Stomach (tissue), 9 donors: ENCODE data around the gene LDLRAD3. TPM values are rescaled to one million over a fixed set of nuclear protein-coding genes. Genes with fewer than 3 reads are reported as not detected.

Experiments
- DNase-seq, 2 donors: peaks; one replicate each; pipeline versions ENCODE4 v3.0.0 to v3.0.0-alpha.2; 2013 to 2019
- H3K27ac ChIP-seq, 5 donors: fragments of 200-600 bp in 4 of 5; sonication (generic) in 4 of 5; one replicate each; pipeline ENCODE4 v1.5.1; 2013 to 2019; ENCODE audit warnings: mild to moderate bottlenecking in 1 of 5, moderate library complexity in 1 of 5
- H3K27me3 ChIP-seq, 3 donors: fragments of 200-600 bp; sonication (generic); one replicate each; pipeline ENCODE4 v1.5.1; 2017 to 2019; ENCODE audit warnings: mixed run types in 1 of 3
- H3K36me3 ChIP-seq, 4 donors: fragments of 200-600 bp; sonication (generic); 1 replicate in 3 of 4; 2 replicates in 1 of 4; pipeline ENCODE4 v1.5.1; 2016 to 2019
- H3K4me1 ChIP-seq, 4 donors: fragments of 200-600 bp; sonication (generic); one replicate each; pipeline ENCODE4 v1.5.1; 2016 to 2019
- H3K4me3 ChIP-seq, 4 donors: fragments of 200-600 bp; sonication (generic) in 3 of 4; one replicate each; pipeline ENCODE4 v1.5.1; 2016 to 2019; ENCODE audit warnings: mild to moderate bottlenecking in 1 of 4
- H3K9me3 ChIP-seq, 4 donors: fragments of 200-600 bp; sonication (generic); one replicate each; pipeline ENCODE4 v1.5.1; 2016 to 2019
- CTCF ChIP-seq, 7 experiments: fragments of 450-650 bp in 4 of 7; fragments of 200-600 bp in 3 of 7; sonication (generic) in 3 of 7; IDR thresholded peaks; one replicate each; pipeline ENCODE4 v1.5.1; 2016 to 2019; ENCODE audit warnings: antibody characterized with exemption in 7 of 7, control low read depth in 2 of 7, mild to moderate bottlenecking in 1 of 7
- EP300 ChIP-seq: sonication (generic); formaldehyde crosslinking; IDR thresholded peaks from one replicate; pipeline ENCODE4 v1.6.1; 2017; ENCODE audit warnings: antibody characterized with exemption
- POLR2A ChIP-seq, 4 donors: fragments of 450-650 bp; IDR thresholded peaks; one replicate each; pipeline ENCODE4 v1.6.1; 2016; ENCODE audit warnings: antibody characterized with exemption in 4 of 4, control low read depth in 2 of 4, mild to moderate bottlenecking in 1 of 4, moderate library complexity in 1 of 4
- POLR2AphosphoS5 ChIP-seq, 3 donors: sonication (generic); formaldehyde crosslinking; IDR thresholded peaks; one replicate each; pipeline ENCODE4 v1.6.1; 2016; ENCODE audit warnings: antibody characterized with exemption in 3 of 3
- WGBS, 5 donors: extraction: QIAGEN DNeasy Blood & Tissue Kit in 3 of 5; methylation state at CpG; one replicate each; pipeline versions ENCODE4 v1.1.5 to v1.1.7; 2013 to 2018; 5-methylcytosine and 5-hydroxymethylcytosine counted together
- intact Hi-C: fragments of 100-400 bp; cut with DNase I; formaldehyde crosslinking; loops from one replicate; pipeline ENCODE4 v1.15.1; 2023; ENCODE audit warnings: low total_unique reads
- polyA plus RNA-seq, 3 donors: library from polyadenylated mRNA; stranded (reverse); fragments of 200-250 nt; gene quantifications; one replicate each; pipeline ENCODE4 v1.2.3, GENCODE V29; 2013
- total RNA-seq, 5 donors: library from RNA; depleted of rRNA; stranded (reverse); fragments of >200 nt; gene quantifications; one replicate each; pipeline versions ENCODE4 v1.1.0 to v1.2.3, GENCODE V29; 2014 to 2016
- donor health status: healthy with polysubstance abuse.
- donor health status: Bipolar disorder and iron deficiency.
- donor health status: healthy.

LDLRAD3 gene
- total and polyA plus RNA-seq, 8 donors = 2.0 to 22.8 (median 7.9) TPM

- Histone ChIP-seq H3K4me3 (no peak overlapping the region), H3K27ac (no peak overlapping the region), H3K9me3 (peaks cover 0 to 9% (median 0%) of the 10 kb centered on the region in 4 donors), H3K27me3 (no peaks in the 10 kb centered on the region), H3K36me3 (no peaks in the 10 kb centered on the region), H3K4me1 (peaks cover 0 to 28% (median 8%) of the 10 kb centered on the region in 4 donors)
- no peak for TF ChIP-seq EP300
- DNase-seq = no peak
- 75 to 85% (median 82%) methylated on average over 8 of the region's 8 CpGs for WGBS, 5 donors
- intact Hi-C loops = no loop called here
Observed at GRCh38 chr11:36007127-36007655, 63.3 kb downstream of the LDLRAD3 start.

- Histone ChIP-seq H3K9me3 (peaks cover 0 to 9% (median 0%) of the 10 kb centered on the region in 4 donors), H3K27ac (peak overlapping the region in 1 of 5 donors; percentile 48), H3K27me3 (no peaks in the 10 kb centered on the region), H3K4me1 (peaks cover 0 to 29% (median 8%) of the 10 kb centered on the region in 4 donors), H3K4me3 (no peak overlapping the region), H3K36me3 (no peaks in the 10 kb centered on the region)
- intact Hi-C loops = no loop called here
- 73 to 86% (median 79%) methylated on average over 3 of the region's 3 CpGs for WGBS, 5 donors
- no peak for DNase-seq
- no peak for TF ChIP-seq POLR2A (IDR thresholded peaks at IDR 0.05)
- TF ChIP-seq CTCF (IDR thresholded peaks at IDR 0.05) = no peak
- TF ChIP-seq POLR2AphosphoS5 (IDR thresholded peaks at IDR 0.05) = no peak
- TF ChIP-seq EP300 = no peak
Observed at GRCh38 chr11:36008584-36008983, 64.7 kb downstream of the LDLRAD3 start.

- Histone ChIP-seq H3K4me1 (peaks cover 0 to 29% (median 8%) of the 10 kb centered on the region in 4 donors), H3K9me3 (peaks cover 0 to 5% (median 0%) of the 10 kb centered on the region in 4 donors), H3K4me3 (no peak overlapping the region), H3K27me3 (no peaks in the 10 kb centered on the region), H3K36me3 (no peaks in the 10 kb centered on the region), H3K27ac (peak overlapping the region in 2 of 5 donors; percentile 27 to 48)
- DNase-seq = no peak
- TF ChIP-seq POLR2A (IDR thresholded peaks at IDR 0.05) = no peak
- no peak for TF ChIP-seq POLR2AphosphoS5 (IDR thresholded peaks at IDR 0.05)
- no peak for TF ChIP-seq CTCF (IDR thresholded peaks at IDR 0.05)
- TF ChIP-seq EP300 = no peak
- WGBS, 5 donors = 48 to 67% (median 64%) methylated on average over 4 of the region's 4 CpGs
- intact Hi-C loops = no loop called here
Observed at GRCh38 chr11:36009473-36009872, 65.6 kb downstream of the LDLRAD3 start.

- Histone ChIP-seq H3K27ac (peak overlapping the region in 1 of 5 donors; percentile 20), H3K4me1 (peaks cover 5 to 29% (median 11%) of the 10 kb centered on the region in 4 donors), H3K9me3 (no peaks in the 10 kb centered on the region), H3K4me3 (no peak overlapping the region), H3K27me3 (no peaks in the 10 kb centered on the region), H3K36me3 (no peaks in the 10 kb centered on the region)
- WGBS, 5 donors = 67 to 85% (median 75%) methylated on average over 2 of the region's 2 CpGs
- DNase-seq = peak in 1 of 2 donors; percentile 69
- intact Hi-C loops = no loop called here
- TF ChIP-seq POLR2A (IDR thresholded peaks at IDR 0.05) (no peak), CTCF (IDR thresholded peaks at IDR 0.05) (no peak), EP300 (no peak), POLR2AphosphoS5 (IDR thresholded peaks at IDR 0.05) (no peak)
Observed at GRCh38 chr11:36010010-36010740, 66.3 kb downstream of the LDLRAD3 start.

GRCh38 chr11:36011574-36011973, 67.7 kb downstream of the LDLRAD3 start:
- DNase-seq = no peak
- Histone ChIP-seq H3K27ac (no peak overlapping the region), H3K36me3 (no peaks in the 10 kb centered on the region), H3K4me1 (peaks cover 8 to 37% (median 14%) of the 10 kb centered on the region in 4 donors), H3K9me3 (no peaks in the 10 kb centered on the region), H3K4me3 (no peak overlapping the region), H3K27me3 (no peaks in the 10 kb centered on the region)
- WGBS, 5 donors = 78 to 96% (median 91%) methylated on average over 5 of the region's 5 CpGs
- intact Hi-C loops = no loop called here
- TF ChIP-seq POLR2AphosphoS5 (IDR thresholded peaks at IDR 0.05) (no peak), CTCF (IDR thresholded peaks at IDR 0.05) (no peak), POLR2A (IDR thresholded peaks at IDR 0.05) (no peak), EP300 (no peak)
